A673 (cell line): ENCODE data around the gene ALDH1A3. TPM values are rescaled to one million over a fixed set of nuclear protein-coding genes. Genes with fewer than 3 reads are reported as not detected.

Experiments used
- BruUV-seq: library from RNA; stranded (reverse); fragments of 400-500 nt; replicated peaks from 2 replicates; lab custom pipeline; 2021; lab: Mats Ljungman, UMichigan
- CTCF ChIA-PET: fragments of 300-600 bp; sonication (Branson Sonifier 250); formaldehyde crosslinking; loops from one replicate; lab custom pipeline; 2022; ENCODE audit warnings: antibody characterized with exemption; lab: Charles Lee
- POLR2A ChIA-PET: fragments of 300-600 bp; sonication (Branson Sonifier 250); formaldehyde crosslinking; loops from one replicate; lab custom pipeline; 2022; ENCODE audit warnings: antibody characterized with exemption; ENCODE audit not compliant: low non-redundant PET; lab: Charles Lee
- DNase-seq: peaks from one replicate; pipeline ENCODE4 v3.0.0-alpha.2; 2015; ENCODE audit warnings: low spot score
- H3K27ac ChIP-seq: fragments of 200-600 bp; sonication (generic); 2 replicates; pipeline ENCODE4 v1.5.1; 2016; ENCODE audit warnings: mixed run types, low read depth, mild to moderate bottlenecking, mixed read lengths, antibody characterized with exemption, low read length; ENCODE audit not compliant: poor library complexity, severe bottlenecking
- H3K27me3 ChIP-seq: fragments of 200-600 bp; sonication (generic); replicated peaks from 2 replicates; pipeline ENCODE4 v1.6.1; 2017; ENCODE audit warnings: mixed run types, low read depth, mild to moderate bottlenecking, mixed read lengths, antibody characterized with exemption, low read length; ENCODE audit not compliant: insufficient read depth, poor library complexity
- H3K36me3 ChIP-seq: fragments of 200-600 bp; sonication (generic); 2 replicates; pipeline ENCODE4 v1.6.1; 2016; ENCODE audit warnings: mixed run types, mild to moderate bottlenecking, mixed read lengths, antibody characterized with exemption, low read length; ENCODE audit not compliant: insufficient read depth, poor library complexity, severe bottlenecking
- H3K4me1 ChIP-seq: fragments of 200-600 bp; sonication (generic); 2 replicates; pipeline ENCODE4 v1.6.1; 2017; ENCODE audit warnings: mixed run types, mild to moderate bottlenecking, mixed read lengths, antibody characterized with exemption, low read length; ENCODE audit not compliant: insufficient read depth, poor library complexity, severe bottlenecking
- H3K4me3 ChIP-seq: fragments of 200-600 bp; sonication (generic); 2 replicates; pipeline ENCODE4 v1.5.1; 2016; ENCODE audit warnings: low read depth, mixed run types, mild to moderate bottlenecking, mixed read lengths, low read length; ENCODE audit not compliant: poor library complexity, severe bottlenecking
- H3K9me3 ChIP-seq: fragments of 200-600 bp; sonication (generic); 2 replicates; pipeline ENCODE4 v1.6.1; 2016; ENCODE audit warnings: mixed run types, low read depth, mild to moderate bottlenecking, mixed read lengths, antibody characterized with exemption, low read length; ENCODE audit not compliant: poor library complexity, severe bottlenecking
- CTCF ChIP-seq: fragments of 300-800, 200-600 bp; sonication (generic); conservative IDR thresholded peaks from 2 replicates; pipeline ENCODE4 v1.5.1; 2017; ENCODE audit warnings: low read depth, mild to moderate bottlenecking, antibody characterized with exemption, low read length, moderate library complexity, mixed read lengths
- EZH2 ChIP-seq: fragments of 200-600 bp; sonication (generic); IDR thresholded peaks from 2 replicates; pipeline ENCODE4 v1.6.1; 2017; ENCODE audit warnings: borderline replicate concordance, low read depth, mild to moderate bottlenecking, mixed read lengths, antibody characterized with exemption, low read length; ENCODE audit not compliant: poor library complexity, severe bottlenecking
- intact Hi-C: fragments of 100-400 bp; cut with micrococcal nuclease; formaldehyde crosslinking; loops from one replicate; pipeline ENCODE4 v1.10.0; 2022; ENCODE audit not compliant: unreplicated experiment
- total RNA-seq: library from RNA; stranded (reverse); gene quantifications from 2 replicates; pipeline ENCODE4 v1.2.3, GENCODE V29; 2021

Gene ALDH1A3
- total RNA-seq, 1 experiment from 2014 or later, result 0.19 TPM

- CTCF ChIA-PET, result interaction anchor here (0.8 kb wide), 1 partner anchor 9 kb away, joined by 3 read pairs; no protein-coding TSS in a partner anchor
- no TSS peak for BruUV-seq
- POLR2A ChIA-PET, result no interaction called here
Observed at GRCh38 chr15:100863796-100864267, 15.8 kb upstream of the ALDH1A3 start.

GRCh38 chr15:100866386-100867330, 13.0 kb upstream of the ALDH1A3 start:
- ChIA-PET CTCF (interaction anchor here (0.7 kb wide), 1 partner anchor 155 kb away, joined by 7 read pairs; no protein-coding TSS in a partner anchor), POLR2A (no interaction called here)
- Histone ChIP-seq H3K9me3 (peaks cover 6% of the 10 kb centered on the region), H3K27me3 (no peaks in the 10 kb centered on the region), H3K27ac (no peak overlapping the region), H3K4me3 (no peak overlapping the region), H3K4me1 (peaks cover 5% of the 10 kb centered on the region), H3K36me3 (no peaks in the 10 kb centered on the region)
- TF ChIP-seq EZH2, result no peak
- TF ChIP-seq CTCF, result no peak
- no TSS peak for BruUV-seq
- intact Hi-C loops, result no loop called here
- DNase-seq, result no peak

More at GRCh38 chr15:100863796-100864267, 15.8 kb upstream of the ALDH1A3 start:
- H3K36me3 ChIP-seq, result no peaks in the 10 kb centered on the region
- H3K27me3 ChIP-seq, result no peaks in the 10 kb centered on the region
- no peak overlapping the region for H3K27ac ChIP-seq
- no peak overlapping the region for H3K4me3 ChIP-seq
- DNase-seq, result no peak
- peaks cover 5% of the 10 kb centered on the region for H3K4me1 ChIP-seq
- TF ChIP-seq CTCF, result no peak
- TF ChIP-seq EZH2, result no peak
- H3K9me3 ChIP-seq, result no peaks in the 10 kb centered on the region
- intact Hi-C loops, result no loop called here

GRCh38 chr15:100867433-100867832, 12.2 kb upstream of the ALDH1A3 start:
- intact Hi-C loops, result no loop called here
- Histone ChIP-seq H3K4me3 (no peak overlapping the region), H3K9me3 (peaks cover 6% of the 10 kb centered on the region), H3K4me1 (peaks cover 5% of the 10 kb centered on the region), H3K36me3 (no peaks in the 10 kb centered on the region), H3K27ac (no peak overlapping the region), H3K27me3 (no peaks in the 10 kb centered on the region)
- BruUV-seq, result no TSS peak
- ChIA-PET POLR2A (no interaction called here), CTCF (no interaction called here)
- TF ChIP-seq EZH2 (no peak), CTCF (no peak)
- DNase-seq, result no peak
